Measurements from ENCODE around the gene BORCS5.

The BORCS5 gene

GRCh38 chr12:12481631-12482030, 124.8 kb downstream of the BORCS5 start:
- no peaks in the 10 kb centered on the region for H3K9me2 ChIP-seq (ENCODE audit: low read depth, low read length)
- peaks cover 3% of the 10 kb centered on the region for H3K4me1 ChIP-seq (ENCODE audit: insufficient read depth, low read length, severe bottlenecking)
- H3K27me3 ChIP-seq (ENCODE audit: insufficient read depth, low read length): no peaks in the 10 kb centered on the region
- TF ChIP-seq EZH2 (IDR thresholded peaks at IDR 0.05; ENCODE audit: borderline replicate concordance, low read length) (no peak), CTCF (IDR thresholded peaks at IDR 0.05; ENCODE audit: low read length) (no peak)
- H3K27ac ChIP-seq (ENCODE audit: low read depth, low read length, poor library complexity, severe bottlenecking): no peak overlapping the region
- no peaks in the 10 kb centered on the region for H4K20me1 ChIP-seq (ENCODE audit: insufficient read depth, low read length)
- H3F3A ChIP-seq (ENCODE audit: insufficient read depth, low read length): no peaks in the 10 kb centered on the region
- H3K9me3 ChIP-seq (ENCODE audit: low read length): no peaks in the 10 kb centered on the region
- no peak overlapping the region for H3K9ac ChIP-seq (ENCODE audit: low read length)
- H3K79me2 ChIP-seq (ENCODE audit: insufficient read depth, low read length): no peaks in the 10 kb centered on the region
- H2AFZ ChIP-seq (ENCODE audit: low read length): no peak overlapping the region
- H3K36me3 ChIP-seq (ENCODE audit: insufficient read depth, low read length): peaks cover 14% of the 10 kb centered on the region
- no peak overlapping the region for H3K4me3 ChIP-seq (ENCODE audit: low read depth, low read length, poor library complexity, severe bottlenecking)
- no peak overlapping the region for H3K4me2 ChIP-seq (ENCODE audit: low read length)

- H3F3A ChIP-seq (ENCODE audit: insufficient read depth, low read length): no peaks in the 10 kb centered on the region
- peaks cover 14% of the 10 kb centered on the region for H3K36me3 ChIP-seq (ENCODE audit: insufficient read depth, low read length)
- TF ChIP-seq CTCF (IDR thresholded peaks at IDR 0.05; ENCODE audit: low read length): no peak
- TF ChIP-seq EZH2 (IDR thresholded peaks at IDR 0.05; ENCODE audit: borderline replicate concordance, low read length): no peak
Observed at GRCh38 chr12:12482150-12482761, 125.4 kb downstream of the BORCS5 start.

GRCh38 chr12:12482959-12483358, 126.1 kb downstream of the BORCS5 start:
- Histone ChIP-seq H3K79me2 (ENCODE audit: insufficient read depth, low read length) (no peaks in the 10 kb centered on the region), H3K27me3 (ENCODE audit: insufficient read depth, low read length) (no peaks in the 10 kb centered on the region), H3K36me3 (ENCODE audit: insufficient read depth, low read length) (peaks cover 14% of the 10 kb centered on the region), H3K4me2 (ENCODE audit: low read length) (no peak overlapping the region), H2AFZ (ENCODE audit: low read length) (no peak overlapping the region), H3K9me2 (ENCODE audit: low read depth, low read length) (no peaks in the 10 kb centered on the region), H3F3A (ENCODE audit: insufficient read depth, low read length) (no peaks in the 10 kb centered on the region), H3K27ac (ENCODE audit: low read depth, low read length, poor library complexity, severe bottlenecking) (no peak overlapping the region), H4K20me1 (ENCODE audit: insufficient read depth, low read length) (no peaks in the 10 kb centered on the region), H3K4me1 (ENCODE audit: insufficient read depth, low read length, severe bottlenecking) (peaks cover 7% of the 10 kb centered on the region), H3K9me3 (ENCODE audit: low read length) (no peaks in the 10 kb centered on the region), H3K4me3 (ENCODE audit: low read depth, low read length, poor library complexity, severe bottlenecking) (no peak overlapping the region), H3K9ac (ENCODE audit: low read length) (no peak overlapping the region)
- TF ChIP-seq CTCF (IDR thresholded peaks at IDR 0.05; ENCODE audit: low read length): no peak
- no peak for TF ChIP-seq EZH2 (IDR thresholded peaks at IDR 0.05; ENCODE audit: borderline replicate concordance, low read length)

More at GRCh38 chr12:12482150-12482761, 125.4 kb downstream of the BORCS5 start:
- Histone ChIP-seq H4K20me1 (ENCODE audit: insufficient read depth, low read length) (no peaks in the 10 kb centered on the region), H3K27me3 (ENCODE audit: insufficient read depth, low read length) (no peaks in the 10 kb centered on the region), H3K4me1 (ENCODE audit: insufficient read depth, low read length, severe bottlenecking) (peaks cover 7% of the 10 kb centered on the region), H3K4me3 (ENCODE audit: low read depth, low read length, poor library complexity, severe bottlenecking) (no peak overlapping the region), H3K27ac (ENCODE audit: low read depth, low read length, poor library complexity, severe bottlenecking) (no peak overlapping the region), H3K79me2 (ENCODE audit: insufficient read depth, low read length) (no peaks in the 10 kb centered on the region), H3K9ac (ENCODE audit: low read length) (no peak overlapping the region), H3K9me2 (ENCODE audit: low read depth, low read length) (no peaks in the 10 kb centered on the region), H3K4me2 (ENCODE audit: low read length) (no peak overlapping the region), H2AFZ (ENCODE audit: low read length) (no peak overlapping the region), H3K9me3 (ENCODE audit: low read length) (no peaks in the 10 kb centered on the region)

All from OCI-LY1 (cell line).